HG03060 (cell line): ENCODE data around the gene OFD1.
A peak's percentile ranks its signal among the peaks of the same experiment; 100 is the strongest.

Experiments
- ATAC-seq: cut with Tn5 transposase; IDR thresholded peaks from one replicate; pipeline ENCODE4 v1.9.1; 2021; ENCODE audit warnings: low read depth, moderate number of reproducible peaks; ENCODE audit not compliant: unreplicated experiment

OFD1 gene

GRCh38 chrX:13750204-13750603, 15.7 kb downstream of the OFD1 start:
- ATAC-seq, result no peak

- no peak for ATAC-seq
Measured at GRCh38 chrX:13750812-13751211, 16.3 kb downstream of the OFD1 start.

- no peak for ATAC-seq
Measured at GRCh38 chrX:13752141-13752540, 17.6 kb downstream of the OFD1 start.

GRCh38 chrX:13752646-13753045, 18.1 kb downstream of the OFD1 start:
- peak; percentile 47 for ATAC-seq

- ATAC-seq, result no peak
Measured at GRCh38 chrX:13754765-13755164, 20.2 kb downstream of the OFD1 start.

GRCh38 chrX:13755254-13755653, 20.7 kb downstream of the OFD1 start:
- no peak for ATAC-seq

GRCh38 chrX:13756381-13756780, 21.8 kb downstream of the OFD1 start:
- ATAC-seq, result no peak

GRCh38 chrX:13759152-13759718, 24.7 kb downstream of the OFD1 start:
- ATAC-seq, result peak; percentile 47

- ATAC-seq, result no peak
Measured at GRCh38 chrX:13760426-13760825, 25.9 kb downstream of the OFD1 start.

GRCh38 chrX:13761606-13762414, 27.3 kb downstream of the OFD1 start:
- no peak for ATAC-seq

GRCh38 chrX:13763489-13763888, 28.9 kb downstream of the OFD1 start:
- no peak for ATAC-seq

GRCh38 chrX:13764281-13764680, 29.7 kb downstream of the OFD1 start:
- no peak for ATAC-seq

- ATAC-seq, result no peak
Measured at GRCh38 chrX:13764765-13765164, 30.2 kb downstream of the OFD1 start.

- no peak for ATAC-seq
Measured at GRCh38 chrX:13768939-13769338, 34.4 kb downstream of the OFD1 start.

- ATAC-seq, result no peak
Measured at GRCh38 chrX:13770013-13770535, 35.5 kb downstream of the OFD1 start.

- ATAC-seq, result no peak
Measured at GRCh38 chrX:13774696-13775095, 40.1 kb downstream of the OFD1 start.

- no peak for ATAC-seq
Measured at GRCh38 chrX:13775837-13776236, 41.3 kb downstream of the OFD1 start.

- ATAC-seq, result no peak
Measured at GRCh38 chrX:13776387-13776786, 41.8 kb downstream of the OFD1 start.

- no peak for ATAC-seq
Measured at GRCh38 chrX:13778916-13779315, 44.4 kb downstream of the OFD1 start.

- ATAC-seq, result no peak
Measured at GRCh38 chrX:13780868-13781427, 46.4 kb downstream of the OFD1 start.

- no peak for ATAC-seq
Measured at GRCh38 chrX:13786048-13786447, 51.5 kb downstream of the OFD1 start.
